ENCODE measurements around the gene SUSD4.

- TF ChIP-seq CTCF (IDR thresholded peaks at IDR 0.05; ENCODE audit: extremely low read depth in 1 of 2, insufficient read depth in 1 of 2, low read depth in 1 of 2, low read length in 2 of 2) = no peak
- no peak for TF ChIP-seq EZH2 (IDR thresholded peaks at IDR 0.05; ENCODE audit: borderline replicate concordance, low read depth, low read length, severe bottlenecking)
- TF ChIP-seq POLR2AphosphoS5 (IDR thresholded peaks at IDR 0.05; ENCODE audit: insufficient read depth, low read depth, low read length) = no peak
- no peak for TF ChIP-seq MAX (IDR thresholded peaks at IDR 0.05; ENCODE audit: insufficient read depth, insufficient read length)
Measured at GRCh38 chr1:223228931-223229528, 134.9 kb downstream of the SUSD4 start.
